ENCODE measurements around the gene GOLGA5.

DNA sequence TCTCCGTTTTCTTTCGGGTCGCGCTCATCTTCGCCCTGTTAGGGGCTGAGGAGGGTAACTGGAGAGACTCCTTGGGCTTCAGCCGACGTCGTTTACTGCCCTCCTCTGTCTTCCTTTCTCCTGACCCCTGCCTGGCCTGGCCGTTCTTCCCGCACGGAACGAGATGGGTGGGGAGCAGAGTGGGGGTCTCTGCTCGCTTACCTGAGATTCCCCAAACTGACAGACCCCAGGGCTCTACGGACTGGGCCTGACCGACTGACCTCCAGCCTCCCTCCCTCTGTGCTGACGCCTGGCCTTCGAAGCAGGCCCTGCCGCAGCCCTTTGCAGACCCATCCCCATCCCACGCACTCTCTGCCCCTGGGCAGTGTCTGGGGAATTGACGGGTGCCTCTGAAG is 439 bp downstream of the GOLGA5 start:
- TF ChIP-seq EP300 (IDR thresholded peaks at IDR 0.05), result no peak
- no peak for TF ChIP-seq CTCF (IDR thresholded peaks at IDR 0.05)
- no peak for TF ChIP-seq POLR2AphosphoS5 (IDR thresholded peaks at IDR 0.05)
- no peak for TF ChIP-seq POLR2A (IDR thresholded peaks at IDR 0.05)
